ENCODE results near the gene PFKFB2. TPM values are rescaled to one million over a fixed set of nuclear protein-coding genes. Genes with fewer than 3 reads are reported as not detected.

PFKFB2 gene
- polyA plus RNA-seq, 3 donors, result 15.7 to 28.2 (median 19.7) TPM

GRCh38 chr1:207103892-207104373 is 50.9 kb downstream of the PFKFB2 start, which contains the start of gene C4BPA:
TSS of gene C4BPA (plus strand) at chr1:207104233. CDS start at chr1:207113026, 8,793 bp downstream.
- no peak for DNase-seq (ENCODE audit: extremely low read depth in 1 of 11, low read depth in 9 of 11, low spot score in 4 of 11)

GRCh38 chr1:207109004-207109403 is 55.9 kb downstream of the PFKFB2 start:
- no peak for DNase-seq (ENCODE audit: extremely low read depth in 1 of 11, low read depth in 9 of 11, low spot score in 4 of 11)

- DNase-seq (ENCODE audit: extremely low read depth in 1 of 11, low read depth in 9 of 11, low spot score in 4 of 11), result peak in 10 of 11 donors; percentile 15 to 48 (median 30)
Observed at GRCh38 chr1:207112616-207113296, 59.7 kb downstream of the PFKFB2 start.

- no peak for DNase-seq (ENCODE audit: extremely low read depth in 1 of 11, low read depth in 9 of 11, low spot score in 4 of 11)
Observed at GRCh38 chr1:207115269-207115668, 62.2 kb downstream of the PFKFB2 start.

- DNase-seq (ENCODE audit: extremely low read depth in 1 of 11, low read depth in 9 of 11, low spot score in 4 of 11), result no peak
Observed at GRCh38 chr1:207124389-207124788, 71.3 kb downstream of the PFKFB2 start.

GRCh38 chr1:207128336-207128921 is 75.4 kb downstream of the PFKFB2 start:
- DNase-seq (ENCODE audit: extremely low read depth in 1 of 11, low read depth in 9 of 11, low spot score in 4 of 11), result no peak

GRCh38 chr1:207129053-207129452 is 76.0 kb downstream of the PFKFB2 start:
- no peak for DNase-seq (ENCODE audit: extremely low read depth in 1 of 11, low read depth in 9 of 11, low spot score in 4 of 11)

Other genes starting within 250 kb of the PFKFB2 start
- not detected for gene IL20, start 187.7 kb upstream of the PFKFB2 start, polyA plus RNA-seq (ENCODE audit: insufficient read length in 3 of 3)
- gene IL24, start 155.8 kb upstream of the PFKFB2 start, polyA plus RNA-seq (ENCODE audit: insufficient read length in 3 of 3), result under 1 TPM; 0.23 to 0.33 (median 0.23) TPM
- gene FCMR, start 131.3 kb upstream of the PFKFB2 start, polyA plus RNA-seq (ENCODE audit: insufficient read length in 3 of 3), result 1 to 10 TPM; 1.6 to 1.8 (median 1.7) TPM
- gene PIGR, start 106.8 kb upstream of the PFKFB2 start, polyA plus RNA-seq (ENCODE audit: insufficient read length in 3 of 3), result 1 to 10 TPM in 2 of 3 donors, under 1 TPM in 1; 0.85 to 1.9 (median 1.6) TPM
- 10 to 100 TPM in 1 of 3 donors, 1 to 10 TPM in 2; 8.1 to 10.5 (median 9.6) TPM for gene FCAMR, start 82.8 kb upstream of the PFKFB2 start, polyA plus RNA-seq (ENCODE audit: insufficient read length in 3 of 3)
- 10 to 100 TPM; 19.8 to 31.7 (median 21.0) TPM for gene C1orf116, start 20.5 kb upstream of the PFKFB2 start, polyA plus RNA-seq (ENCODE audit: insufficient read length in 3 of 3)
- 10 to 100 TPM; 12.7 to 16.4 (median 15.8) TPM for gene YOD1, start 2.1 kb upstream of the PFKFB2 start, polyA plus RNA-seq (ENCODE audit: insufficient read length in 3 of 3)
- 1 to 10 TPM in 1 of 3 donors, under 1 TPM in 2; 0.29 to 1.0 (median 0.67) TPM for gene C4BPB, start 35.6 kb downstream of the PFKFB2 start, polyA plus RNA-seq (ENCODE audit: insufficient read length in 3 of 3)
- under 1 TPM; 0.42 to 0.59 (median 0.43) TPM for gene C4BPA, start 51.0 kb downstream of the PFKFB2 start, polyA plus RNA-seq (ENCODE audit: insufficient read length in 3 of 3)

All from renal cortex interstitium (tissue), 11 donors.